HepG2 (cell line): ENCODE data around the gene ETHE1. TPM values are rescaled to one million over a fixed set of nuclear protein-coding genes. Genes with fewer than 3 reads are reported as not detected.
A peak's percentile ranks its signal among the peaks of the same experiment; 100 is the strongest.

Experiments used
- AKAP8 ChIP-seq: sonication (generic); formaldehyde crosslinking; IDR thresholded peaks from 2 replicates; pipeline ENCODE4 v1.5.1; 2020; ENCODE audit warnings: mild to moderate bottlenecking, missing genetic modification reagents
- DNMT1 ChIP-seq: sonication (generic); formaldehyde crosslinking; IDR thresholded peaks from 2 replicates; pipeline ENCODE4 v1.5.1; 2020; ENCODE audit warnings: mild to moderate bottlenecking, missing genetic modification reagents
- EZH2 ChIP-seq: conservative IDR thresholded peaks from 2 replicates; pipeline ENCODE4 v1.6.1; 2012; ENCODE audit warnings: mild to moderate bottlenecking, low read depth, low read length, moderate library complexity
- FOXA1 ChIP-seq, 2 experiments: fragments of 450-650 bp in 1 of 2; sonication (generic) in 1 of 2; formaldehyde crosslinking in 1 of 2; IDR thresholded peaks; 2 replicates each; pipeline versions ENCODE4 v1.4.0 to v1.6.1; 2016 to 2020; ENCODE audit warnings: missing genetic modification reagents in 1 of 2
- HDAC1 ChIP-seq: sonication (generic); formaldehyde crosslinking; IDR thresholded peaks from 2 replicates; pipeline ENCODE4 v1.5.1; 2020; ENCODE audit warnings: mild to moderate bottlenecking, missing genetic modification reagents
- HNF1B ChIP-seq: sonication (generic); formaldehyde crosslinking; IDR thresholded peaks from 2 replicates; pipeline ENCODE4 v1.5.1; 2020; ENCODE audit warnings: mild to moderate bottlenecking, moderate library complexity, missing genetic modification reagents
- HOXD1 ChIP-seq: sonication (generic); formaldehyde crosslinking; IDR thresholded peaks from 2 replicates; pipeline ENCODE4 v1.5.0; 2020; ENCODE audit warnings: missing genetic modification reagents
- KDM2A ChIP-seq: sonication (generic); formaldehyde crosslinking; IDR thresholded peaks from 2 replicates; pipeline ENCODE4 v1.4.0; 2020; ENCODE audit warnings: low read depth, missing genetic modification reagents, borderline replicate concordance
- KDM5A ChIP-seq: fragments of 200-600 bp; sonication (generic); IDR thresholded peaks from 2 replicates; pipeline ENCODE4 v1.7.0; 2018; ENCODE audit warnings: antibody characterized with exemption, mild to moderate bottlenecking, low read length, borderline replicate concordance
- MEF2D ChIP-seq: sonication (generic); formaldehyde crosslinking; IDR thresholded peaks from 2 replicates; pipeline ENCODE4 v1.5.1; 2020; ENCODE audit warnings: mild to moderate bottlenecking, missing genetic modification reagents
- MTF1 ChIP-seq: sonication (generic); formaldehyde crosslinking; IDR thresholded peaks from 2 replicates; pipeline ENCODE4 v1.5.0; 2020; ENCODE audit warnings: missing genetic modification reagents
- REL ChIP-seq: sonication (generic); formaldehyde crosslinking; conservative IDR thresholded peaks from 2 replicates; pipeline ENCODE4 v1.8.0; 2022; ENCODE audit warnings: mild to moderate bottlenecking, missing genetic modification reagents, moderate library complexity
- SATB2 ChIP-seq: sonication (generic); formaldehyde crosslinking; IDR thresholded peaks from 2 replicates; pipeline ENCODE4 v1.5.0; 2020; ENCODE audit warnings: missing genetic modification reagents
- ZBTB4 ChIP-seq: sonication (generic); formaldehyde crosslinking; IDR thresholded peaks from 2 replicates; pipeline ENCODE4 v1.4.0; 2020; ENCODE audit warnings: missing genetic modification reagents, mild to moderate bottlenecking, borderline replicate concordance
- ZBTB7A ChIP-seq: sonication (generic); formaldehyde crosslinking; IDR thresholded peaks from 2 replicates; pipeline ENCODE4 v1.8.0; 2022; ENCODE audit warnings: mild to moderate bottlenecking, missing genetic modification reagents
- ZFP37 ChIP-seq: sonication (generic); formaldehyde crosslinking; IDR thresholded peaks from 2 replicates; pipeline ENCODE4 v1.4.0; 2020; ENCODE audit warnings: missing genetic modification reagents, borderline replicate concordance
- ZNF569 ChIP-seq: sonication (generic); formaldehyde crosslinking; IDR thresholded peaks from 2 replicates; pipeline ENCODE4 v1.5.0; 2020; ENCODE audit warnings: mild to moderate bottlenecking, missing genetic modification reagents, moderate library complexity, borderline replicate concordance
- ZNF891 ChIP-seq: sonication (generic); formaldehyde crosslinking; IDR thresholded peaks from 2 replicates; pipeline ENCODE4 v1.5.0; 2020; ENCODE audit warnings: mild to moderate bottlenecking, missing genetic modification reagents
- ZSCAN30 ChIP-seq: sonication (generic); formaldehyde crosslinking; IDR thresholded peaks from 2 replicates; pipeline ENCODE4 v1.5.0; 2020; ENCODE audit warnings: mild to moderate bottlenecking, missing genetic modification reagents
- polyA plus RNA-seq, 8 experiments: library from polyadenylated mRNA; depleted of rRNA in 3 of 8; stranded (reverse) in 7 of 8; unstranded in 1 of 8; fragments of >200 nt; fragmentation: Illumina TruSeq in 4 of 8; extraction: Trizol in 4 of 8; gene quantifications; 2 replicates each; pipeline versions ENCODE4 v1.2.1 to v1.2.3, GENCODE V29; 2011 to 2016; ENCODE audit warnings: low read depth in 4 of 8, missing spikeins in 1 of 8, mixed read lengths in 1 of 8; ENCODE audit not compliant: insufficient read depth in 1 of 8
- total RNA-seq, 5 experiments: library from RNA; depleted of rRNA; stranded (reverse); fragments of >200 nt; fragmentation: Illumina TruSeq; extraction: Trizol; gene quantifications; 2 replicates each; pipeline ENCODE4 v1.2.3, GENCODE V29; 2016; ENCODE audit warnings: low read depth in 1 of 5
- TF ChIP-seq, protein P1 (sequence below): sonication (generic); formaldehyde crosslinking; IDR thresholded peaks from 2 replicates; pipeline ENCODE4 v1.4.0; 2020; ENCODE audit warnings: missing genetic modification reagents
- TF ChIP-seq, protein P2 (sequence below): sonication (generic); formaldehyde crosslinking; IDR thresholded peaks from 2 replicates; pipeline ENCODE4 v1.5.0; 2020; ENCODE audit warnings: mild to moderate bottlenecking, missing genetic modification reagents

The ETHE1 gene
- total and polyA plus RNA-seq, 2 of the 13 experiments (the other 11 are each of a cell fraction or from before 2014, with no cell fraction given) = 32.5 to 58.4 TPM

GRCh38 chr19:43504426-43505185, 22.4 kb downstream of the ETHE1 start, which contains the start of gene PHLDB3 (continued):
- TF ChIP-seq HDAC1 (CRISPR knock-in tag) = peak; percentile 72
- 0 out of 2 replicates have a peak, but pooled peaks have one; percentile 25 for TF ChIP-seq DNMT1 (CRISPR knock-in tag)
- TF ChIP-seq REL (CRISPR knock-in tag) = no peak
- no peak for TF ChIP-seq EZH2
- TF ChIP-seq MEF2D (CRISPR knock-in tag) = no peak
- TF ChIP-seq KDM5A = peak; percentile 62; the same call in 1 of the 2 replicates
- TF ChIP-seq HOXD1 (CRISPR knock-in tag) = no peak
- TF ChIP-seq AKAP8 = 0 out of 2 replicates have a peak, but pooled peaks have one; percentile 49
- TF ChIP-seq MTF1 (CRISPR knock-in tag) = no peak
- TF ChIP-seq, protein P1, sequence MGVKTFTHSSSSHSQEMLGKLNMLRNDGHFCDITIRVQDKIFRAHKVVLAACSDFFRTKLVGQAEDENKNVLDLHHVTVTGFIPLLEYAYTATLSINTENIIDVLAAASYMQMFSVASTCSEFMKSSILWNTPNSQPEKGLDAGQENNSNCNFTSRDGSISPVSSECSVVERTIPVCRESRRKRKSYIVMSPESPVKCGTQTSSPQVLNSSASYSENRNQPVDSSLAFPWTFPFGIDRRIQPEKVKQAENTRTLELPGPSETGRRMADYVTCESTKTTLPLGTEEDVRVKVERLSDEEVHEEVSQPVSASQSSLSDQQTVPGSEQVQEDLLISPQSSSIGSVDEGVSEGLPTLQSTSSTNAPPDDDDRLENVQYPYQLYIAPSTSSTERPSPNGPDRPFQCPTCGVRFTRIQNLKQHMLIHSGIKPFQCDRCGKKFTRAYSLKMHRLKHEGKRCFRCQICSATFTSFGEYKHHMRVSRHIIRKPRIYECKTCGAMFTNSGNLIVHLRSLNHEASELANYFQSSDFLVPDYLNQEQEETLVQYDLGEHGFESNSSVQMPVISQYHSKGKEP (CRISPR knock-in tag) = no peak
- no peak for TF ChIP-seq ZFP37
- TF ChIP-seq ZNF891 = 0 out of 2 replicates have a peak, but pooled peaks have one; percentile 54
- TF ChIP-seq, protein P2, sequence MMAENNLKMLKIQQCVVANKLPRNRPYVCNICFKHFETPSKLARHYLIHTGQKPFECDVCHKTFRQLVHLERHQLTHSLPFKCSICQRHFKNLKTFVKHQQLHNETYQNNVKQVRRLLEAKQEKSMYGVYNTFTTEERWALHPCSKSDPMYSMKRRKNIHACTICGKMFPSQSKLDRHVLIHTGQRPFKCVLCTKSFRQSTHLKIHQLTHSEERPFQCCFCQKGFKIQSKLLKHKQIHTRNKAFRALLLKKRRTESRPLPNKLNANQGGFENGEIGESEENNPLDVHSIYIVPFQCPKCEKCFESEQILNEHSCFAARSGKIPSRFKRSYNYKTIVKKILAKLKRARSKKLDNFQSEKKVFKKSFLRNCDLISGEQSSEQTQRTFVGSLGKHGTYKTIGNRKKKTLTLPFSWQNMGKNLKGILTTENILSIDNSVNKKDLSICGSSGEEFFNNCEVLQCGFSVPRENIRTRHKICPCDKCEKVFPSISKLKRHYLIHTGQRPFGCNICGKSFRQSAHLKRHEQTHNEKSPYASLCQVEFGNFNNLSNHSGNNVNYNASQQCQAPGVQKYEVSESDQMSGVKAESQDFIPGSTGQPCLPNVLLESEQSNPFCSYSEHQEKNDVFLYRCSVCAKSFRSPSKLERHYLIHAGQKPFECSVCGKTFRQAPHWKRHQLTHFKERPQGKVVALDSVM (CRISPR knock-in tag) = peak; percentile 34; the same call in 1 of the 2 replicates
- TF ChIP-seq FOXA1 (IDR thresholded peaks at IDR 0.05) = no peak
- no peak for TF ChIP-seq FOXA1 (CRISPR knock-in tag; IDR thresholded peaks at IDR 0.05)
- TF ChIP-seq HNF1B = no peak
- no peak for TF ChIP-seq ZSCAN30 (CRISPR knock-in tag)
- TF ChIP-seq ZBTB7A (CRISPR knock-in tag) = no peak; the same call in 1 of the 2 replicates
- TF ChIP-seq ZBTB4 (CRISPR knock-in tag) = no peak
- TF ChIP-seq ZNF569 = no peak
- no peak for TF ChIP-seq SATB2 (CRISPR knock-in tag)
- TF ChIP-seq KDM2A (CRISPR knock-in tag) = peak; percentile 64; the same call in 1 of the 2 replicates
